WERI-Rb-1 (cell line): ENCODE measurements around the gene DDX23.

Experiments
- DNase-seq: peaks from one replicate; pipeline ENCODE4 v3.0.0-alpha.2; 2020
- H3K27ac ChIP-seq: fragments of 250-450 bp; sonication (Bioruptor Pico); 2 replicates; pipeline ENCODE4 v1.5.1; 2020; ENCODE audit warnings: mild to moderate bottlenecking, moderate library complexity
- H3K27me3 ChIP-seq: fragments of 250-450 bp; sonication (Bioruptor Pico); 2 replicates; pipeline ENCODE4 v1.5.1; 2021; ENCODE audit warnings: mild to moderate bottlenecking, low read depth, moderate library complexity; ENCODE audit not compliant: insufficient read depth, severe bottlenecking
- H3K36me3 ChIP-seq: fragments of 250-450 bp; sonication (Bioruptor Pico); 2 replicates; pipeline ENCODE4 v1.5.1; 2020; ENCODE audit warnings: mild to moderate bottlenecking, moderate library complexity
- H3K4me3 ChIP-seq: 2 replicates; pipeline ENCODE4 v1.5.1; 2011; ENCODE audit warnings: low read depth, mild to moderate bottlenecking, control low read depth, low read length
- H3K9me3 ChIP-seq: fragments of 250-450 bp; sonication (Bioruptor Pico); 2 replicates; pipeline ENCODE4 v1.5.1; 2021; ENCODE audit warnings: mild to moderate bottlenecking, moderate library complexity; ENCODE audit not compliant: severe bottlenecking
- TF ChIP-seq, protein P1 (sequence below): IDR thresholded peaks from 2 replicates; pipeline ENCODE4 v1.5.1; 2011; ENCODE audit warnings: low read depth, mild to moderate bottlenecking, control low read depth, inconsistent platforms, low read length

The DDX23 gene

DNA sequence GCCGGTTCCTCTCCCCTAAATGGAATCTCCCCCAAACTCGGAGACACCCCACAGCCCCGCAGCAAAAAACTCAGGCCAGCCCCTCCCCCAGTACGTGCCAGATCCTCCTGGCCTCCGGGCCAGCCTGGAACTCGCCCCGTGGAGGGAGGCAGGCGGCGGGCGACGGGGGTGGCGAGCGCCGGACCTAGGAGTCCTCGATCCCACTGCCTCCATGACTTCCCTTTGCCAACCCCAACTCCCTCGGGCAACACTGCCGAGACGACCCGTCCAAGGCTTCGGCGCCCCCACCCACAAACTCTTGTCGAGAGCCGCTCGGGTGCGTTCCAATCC lies 63.5 kb downstream of the DDX23 start:
- Histone ChIP-seq H3K4me3 (peak overlapping the region; percentile 73), H3K27ac (peak overlapping the region; percentile 51), H3K36me3 (no peaks in the 10 kb centered on the region), H3K9me3 (no peaks in the 10 kb centered on the region), H3K27me3 (no peaks in the 10 kb centered on the region)
- no peak for DNase-seq
- TF ChIP-seq, protein P1, sequence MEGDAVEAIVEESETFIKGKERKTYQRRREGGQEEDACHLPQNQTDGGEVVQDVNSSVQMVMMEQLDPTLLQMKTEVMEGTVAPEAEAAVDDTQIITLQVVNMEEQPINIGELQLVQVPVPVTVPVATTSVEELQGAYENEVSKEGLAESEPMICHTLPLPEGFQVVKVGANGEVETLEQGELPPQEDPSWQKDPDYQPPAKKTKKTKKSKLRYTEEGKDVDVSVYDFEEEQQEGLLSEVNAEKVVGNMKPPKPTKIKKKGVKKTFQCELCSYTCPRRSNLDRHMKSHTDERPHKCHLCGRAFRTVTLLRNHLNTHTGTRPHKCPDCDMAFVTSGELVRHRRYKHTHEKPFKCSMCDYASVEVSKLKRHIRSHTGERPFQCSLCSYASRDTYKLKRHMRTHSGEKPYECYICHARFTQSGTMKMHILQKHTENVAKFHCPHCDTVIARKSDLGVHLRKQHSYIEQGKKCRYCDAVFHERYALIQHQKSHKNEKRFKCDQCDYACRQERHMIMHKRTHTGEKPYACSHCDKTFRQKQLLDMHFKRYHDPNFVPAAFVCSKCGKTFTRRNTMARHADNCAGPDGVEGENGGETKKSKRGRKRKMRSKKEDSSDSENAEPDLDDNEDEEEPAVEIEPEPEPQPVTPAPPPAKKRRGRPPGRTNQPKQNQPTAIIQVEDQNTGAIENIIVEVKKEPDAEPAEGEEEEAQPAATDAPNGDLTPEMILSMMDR = no peak

GRCh38 chr12:48787791-48788523 lies 64.0 kb downstream of the DDX23 start:
- TF ChIP-seq, protein P1 = no peak
- no peaks in the 10 kb centered on the region for H3K36me3 ChIP-seq
- H3K4me3 ChIP-seq = peak overlapping the region; percentile 73
- H3K27me3 ChIP-seq = no peaks in the 10 kb centered on the region
- H3K27ac ChIP-seq = no peak overlapping the region
- no peak for DNase-seq
- no peaks in the 10 kb centered on the region for H3K9me3 ChIP-seq

- Histone ChIP-seq H3K9me3 (no peaks in the 10 kb centered on the region), H3K36me3 (no peaks in the 10 kb centered on the region; the same call in 1 of the 2 replicates), H3K4me3 (no peak overlapping the region), H3K27ac (no peak overlapping the region), H3K27me3 (no peaks in the 10 kb centered on the region)
- no peak for DNase-seq
- TF ChIP-seq, protein P1 = no peak
Measured at GRCh38 chr12:48786591-48787544, 65.1 kb downstream of the DDX23 start.

DNA sequence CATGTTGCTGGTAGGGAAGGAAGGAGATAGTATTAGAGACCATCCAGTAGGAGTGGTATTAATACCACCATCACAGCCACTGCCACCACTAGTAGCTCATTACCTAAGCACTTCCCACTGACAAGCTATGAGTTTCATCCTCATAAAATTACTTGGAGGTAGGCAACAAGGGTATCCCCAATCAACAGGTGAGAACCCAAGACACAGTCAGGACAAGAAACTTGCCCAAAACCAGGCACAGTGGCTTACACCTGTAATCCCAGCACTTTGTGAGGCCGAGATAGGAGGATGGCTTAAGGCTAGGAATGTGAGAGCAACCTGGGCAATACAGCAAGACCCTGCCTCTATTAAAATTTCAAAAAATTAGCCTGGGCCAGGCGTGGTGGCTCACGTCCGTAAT lies 68.5 kb downstream of the DDX23 start:
- no peak overlapping the region for H3K27ac ChIP-seq
- TF ChIP-seq, protein P1 = no peak
- DNase-seq = no peak

DNA sequence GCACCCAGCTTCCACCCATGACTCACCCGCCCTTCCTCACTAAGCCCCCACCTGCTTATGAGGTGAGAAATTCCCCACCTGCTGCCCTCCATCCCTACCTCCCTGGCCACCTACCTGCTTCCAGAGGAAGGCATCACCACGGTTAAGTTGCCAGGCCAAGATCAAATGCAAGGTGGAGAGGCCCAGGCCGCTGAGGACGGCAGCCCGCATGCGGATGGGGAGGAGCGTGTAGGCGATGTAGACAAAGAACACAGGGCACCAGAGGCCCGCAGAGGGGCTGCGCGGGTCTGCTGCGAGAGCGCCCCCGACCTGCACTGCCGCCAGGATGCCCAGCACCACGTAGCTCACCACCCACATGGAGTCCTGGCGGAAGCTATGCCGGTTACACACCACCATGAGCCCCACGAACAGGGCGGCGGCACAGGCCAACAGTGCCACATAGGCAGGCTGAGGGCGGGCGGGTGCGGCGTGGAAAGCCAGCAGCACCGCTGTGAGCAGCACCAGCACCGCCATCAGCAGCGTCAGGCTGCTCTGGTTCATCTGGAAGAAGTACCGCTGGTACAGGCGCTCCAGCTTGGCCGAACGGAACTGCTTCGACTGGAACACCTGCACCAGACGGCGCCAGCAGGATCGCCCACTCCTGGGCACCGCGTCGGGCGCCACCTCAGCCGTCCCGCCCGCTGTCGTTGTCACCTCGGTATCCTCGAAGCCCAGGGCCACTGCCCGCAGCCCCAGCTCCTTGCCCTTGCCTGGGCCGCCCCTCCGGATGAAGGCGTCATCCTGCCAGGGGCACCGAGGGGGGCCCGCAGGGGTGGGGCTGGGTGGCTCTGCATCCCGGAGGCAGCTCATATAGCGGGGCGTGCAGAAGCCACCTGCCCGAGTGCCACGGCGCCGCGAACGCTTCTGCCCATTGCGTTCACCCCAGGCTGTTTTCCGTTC lies 69.2 kb downstream of the DDX23 start:
- Histone ChIP-seq H3K36me3 (peaks cover 3% of the 10 kb centered on the region; the same call in 1 of the 2 replicates), H3K27me3 (no peaks in the 10 kb centered on the region), H3K9me3 (no peaks in the 10 kb centered on the region), H3K4me3 (no peak overlapping the region), H3K27ac (no peak overlapping the region)
- no peak for DNase-seq
- TF ChIP-seq, protein P1 = no peak

More for the DNA sequence above, 68.5 kb downstream of the DDX23 start:
- no peaks in the 10 kb centered on the region for H3K27me3 ChIP-seq
- H3K4me3 ChIP-seq = no peak overlapping the region
- no peaks in the 10 kb centered on the region for H3K9me3 ChIP-seq
- peaks cover 3% of the 10 kb centered on the region; the same call in 1 of the 2 replicates for H3K36me3 ChIP-seq
